Activated CD8-positive, alpha-beta memory T cell treated with anti-CD3 and anti-CD28 coated beads, Interleukin-2, amount 10 ng/mL, durations not matched to agents 7 days and 5 days (primary cell): ENCODE measurements around the gene ATP23. TPM values are rescaled to one million over a fixed set of nuclear protein-coding genes. Genes with fewer than 3 reads are reported as not detected.

ENCODE experiments used
- ATAC-seq: fragments of 150-1000 bp; cut with Tn5 transposase; one replicate; pipeline ENCODE4 v1.10.0; 2021; ENCODE audit warnings: moderate library complexity
- CTCF ChIA-PET: fragments of 350-600 bp; sonication (Branson Sonifier 250); formaldehyde crosslinking; loops from one replicate; lab custom pipeline; 2021; ENCODE audit warnings: antibody characterized with exemption; lab: Charles Lee
- DNase-seq: peaks from one replicate; pipeline ENCODE4 v3.0.0-alpha.2; 2020
- H3K27ac Mint-ChIP-seq: one replicate; pipeline ENCODE4 v1.8.0; 2021; ENCODE audit warnings: mild to moderate bottlenecking, mixed read lengths
- H3K27me3 Mint-ChIP-seq: one replicate; pipeline ENCODE4 v1.8.0; 2021; ENCODE audit warnings: mixed read lengths
- H3K36me3 Mint-ChIP-seq: one replicate; pipeline ENCODE4 v1.8.0; 2021; ENCODE audit warnings: mild to moderate bottlenecking, mixed read lengths
- H3K4me1 Mint-ChIP-seq: one replicate; pipeline ENCODE4 v1.8.0; 2021; ENCODE audit warnings: mixed read lengths
- H3K4me3 Mint-ChIP-seq: one replicate; pipeline ENCODE4 v1.8.0; 2021; ENCODE audit warnings: mild to moderate bottlenecking, moderate library complexity, mixed read lengths
- H3K9me3 Mint-ChIP-seq: one replicate; pipeline ENCODE4 v1.8.0; 2022; ENCODE audit warnings: low read depth, mixed read lengths
- total RNA-seq, 2 experiments: library from RNA; stranded (reverse); gene quantifications; one replicate each; pipeline ENCODE4 v1.2.3, GENCODE V29; 2021

ATP23 gene
- total RNA-seq, 2 experiments from 2014 or later, result 14.8 to 21.0 TPM

DNA sequence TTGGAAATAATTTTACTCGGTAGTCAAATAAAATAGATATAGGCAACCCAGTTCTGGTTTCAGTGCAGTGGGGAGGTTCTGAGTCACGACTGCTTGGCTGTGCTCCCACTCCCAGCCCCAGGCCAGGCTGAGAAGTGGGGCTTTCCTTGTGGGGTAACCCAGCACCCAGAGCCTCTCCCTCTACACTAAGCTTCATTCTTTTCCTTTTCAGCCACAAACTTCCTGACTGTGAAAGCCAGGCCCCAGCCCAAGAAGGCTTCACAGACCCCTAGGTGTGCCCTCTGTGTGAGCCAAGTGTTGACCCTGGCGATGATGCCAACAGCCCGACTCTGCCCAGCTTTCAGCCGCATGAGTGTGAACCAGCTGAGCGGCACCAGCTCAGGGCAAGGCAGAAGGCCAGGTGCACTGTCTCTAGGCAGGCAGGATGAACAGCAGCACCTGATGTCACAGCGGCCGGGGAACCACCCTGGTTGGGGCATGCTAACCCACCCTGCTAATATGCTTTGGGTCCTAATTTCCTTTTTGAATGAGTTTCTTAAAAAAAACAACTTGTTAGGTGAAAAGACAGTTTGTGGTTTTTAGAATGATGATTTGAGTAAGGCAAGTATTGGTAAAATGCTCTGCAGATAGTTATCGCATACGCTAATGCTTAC is 42.2 kb upstream of the ATP23 start:
- CTCF ChIA-PET, result interaction anchor here (0.8 to 7.6 kb wide), 13 partner anchors 11 to 316 kb away, joined by 3 to 56 read pairs (median 4); partner anchors contain the start of genes ATP23, CTDSP2 and TSFM
- peak; percentile 92 for DNase-seq
- H3K4me3 Mint-ChIP-seq, result peak overlapping the region; percentile 47
- ATAC-seq, result peak; percentile 90
- peaks cover 17% of the 10 kb centered on the region for H3K27me3 Mint-ChIP-seq
- H3K27ac Mint-ChIP-seq, result peak overlapping the region; percentile 98
- no peaks in the 10 kb centered on the region for H3K36me3 Mint-ChIP-seq
- no peaks in the 10 kb centered on the region for H3K9me3 Mint-ChIP-seq
- H3K4me1 Mint-ChIP-seq, result peaks cover 45% of the 10 kb centered on the region

DNA sequence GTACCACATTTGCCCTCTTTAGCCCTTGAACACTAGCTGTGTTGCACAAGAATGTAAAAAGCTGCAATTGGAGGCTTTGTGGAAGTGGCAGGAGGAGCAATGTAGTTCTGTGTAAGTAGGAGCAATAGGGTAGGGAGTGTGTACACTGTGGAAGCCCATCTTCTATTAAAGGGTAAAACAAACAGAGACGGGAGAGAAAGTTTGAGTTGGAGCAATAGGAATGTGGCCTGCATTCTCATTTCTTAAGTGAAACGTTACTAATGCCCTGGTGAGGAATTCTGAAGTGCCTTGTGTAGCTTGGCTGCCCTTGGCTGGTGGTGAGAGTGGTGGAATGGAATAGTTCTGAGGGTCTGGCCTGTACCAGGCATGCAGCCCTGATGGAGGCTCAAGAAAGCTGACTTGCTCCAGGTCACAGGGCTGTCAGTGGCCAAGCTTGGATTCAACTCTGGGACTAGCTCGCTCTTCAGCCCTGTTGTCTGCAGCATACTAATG is 38.8 kb upstream of the ATP23 start:
- no peaks in the 10 kb centered on the region for H3K9me3 Mint-ChIP-seq
- peaks cover 15% of the 10 kb centered on the region for H3K27me3 Mint-ChIP-seq
- CTCF ChIA-PET, result interaction anchor here (1.1 to 5.8 kb wide), 12 partner anchors 14 to 147 kb away, joined by 3 to 68 read pairs (median 6); partner anchors contain the start of genes CTDSP2 and MARCHF9
- H3K4me3 Mint-ChIP-seq, result no peak overlapping the region
- peaks cover 32% of the 10 kb centered on the region for H3K4me1 Mint-ChIP-seq
- ATAC-seq, result no peak
- no peaks in the 10 kb centered on the region for H3K36me3 Mint-ChIP-seq
- no peak overlapping the region for H3K27ac Mint-ChIP-seq
- DNase-seq, result no peak

DNA sequence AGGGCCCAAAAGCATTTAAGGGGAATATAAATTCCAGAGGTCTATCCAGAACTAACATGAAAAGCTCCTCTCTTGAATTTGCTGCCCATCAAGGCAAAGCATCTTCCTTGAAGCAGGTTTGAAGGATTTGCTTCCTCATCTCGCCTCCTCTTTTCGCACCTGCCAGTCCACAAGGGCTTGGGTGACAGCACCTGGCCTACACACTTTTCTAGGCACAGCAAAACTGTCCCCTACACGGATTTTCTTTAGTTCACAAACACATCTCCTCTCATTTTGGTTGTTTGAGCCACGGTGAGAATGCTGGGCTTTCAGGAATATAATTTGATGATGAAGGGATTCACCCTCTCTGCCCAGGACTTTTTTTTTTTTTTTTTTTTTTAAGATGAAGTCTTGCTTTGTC is 36.9 kb upstream of the ATP23 start:
- no peak overlapping the region for H3K4me3 Mint-ChIP-seq
- peaks cover 13% of the 10 kb centered on the region for H3K4me1 Mint-ChIP-seq
- no peak overlapping the region for H3K27ac Mint-ChIP-seq
- H3K9me3 Mint-ChIP-seq, result no peaks in the 10 kb centered on the region
- no peak for DNase-seq
- CTCF ChIA-PET, result interaction anchor here (0.7 to 5.8 kb wide), 30 partner anchors 7 to 321 kb away, joined by 3 to 68 read pairs (median 8); partner anchors contain the start of genes CTDSP2, MARCHF9 and TSFM
- no peaks in the 10 kb centered on the region for H3K36me3 Mint-ChIP-seq
- peaks cover 20% of the 10 kb centered on the region for H3K27me3 Mint-ChIP-seq
- no peak for ATAC-seq

DNA sequence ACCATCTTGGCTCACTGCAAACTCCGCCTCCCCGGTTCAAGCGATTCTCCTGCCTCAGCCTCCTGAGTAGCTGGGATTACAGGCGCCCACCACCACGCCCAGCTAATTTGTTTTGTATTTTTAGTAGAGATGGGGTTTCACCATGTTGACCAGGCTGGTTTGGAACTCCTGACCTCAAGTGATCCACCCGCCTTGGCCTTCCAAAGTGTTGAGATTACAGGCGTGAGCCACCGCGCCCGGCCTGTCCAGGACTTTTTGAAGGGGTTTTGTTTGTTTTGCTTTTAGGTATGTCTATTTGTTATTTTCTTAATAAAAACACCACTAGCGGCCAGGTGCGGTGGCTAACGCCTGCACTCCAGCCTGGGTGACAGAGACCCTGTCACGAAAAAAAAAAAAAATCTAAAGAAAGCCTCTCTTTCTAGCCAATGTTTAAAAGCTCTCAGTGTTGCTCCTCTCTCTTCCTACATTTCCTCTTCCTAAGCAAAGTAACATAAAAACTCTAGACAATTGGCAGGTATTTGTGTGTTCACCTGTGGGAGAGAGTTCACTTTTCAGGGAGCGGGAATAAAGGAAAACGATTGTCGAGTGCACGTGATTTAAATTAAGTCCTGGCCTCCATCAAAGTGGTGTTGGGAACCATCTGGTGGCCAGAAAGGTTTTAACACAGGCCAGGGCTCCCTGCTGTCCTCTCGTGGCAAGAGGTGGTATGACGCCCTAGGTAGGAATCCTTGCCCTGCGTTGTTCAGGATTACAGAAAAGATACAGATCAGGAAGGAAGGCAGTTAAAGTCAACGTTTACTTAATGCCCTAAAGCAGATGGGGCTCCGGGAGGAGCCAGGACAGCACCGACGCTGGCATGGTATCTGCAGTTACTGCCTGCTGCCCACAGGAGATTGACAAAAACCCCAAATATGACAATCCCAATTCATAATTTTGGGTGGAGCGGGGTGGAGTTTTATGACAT is 36.2 kb upstream of the ATP23 start:
- Mint-ChIP-seq H3K27ac (no peak overlapping the region), H3K36me3 (no peaks in the 10 kb centered on the region)

DNA sequence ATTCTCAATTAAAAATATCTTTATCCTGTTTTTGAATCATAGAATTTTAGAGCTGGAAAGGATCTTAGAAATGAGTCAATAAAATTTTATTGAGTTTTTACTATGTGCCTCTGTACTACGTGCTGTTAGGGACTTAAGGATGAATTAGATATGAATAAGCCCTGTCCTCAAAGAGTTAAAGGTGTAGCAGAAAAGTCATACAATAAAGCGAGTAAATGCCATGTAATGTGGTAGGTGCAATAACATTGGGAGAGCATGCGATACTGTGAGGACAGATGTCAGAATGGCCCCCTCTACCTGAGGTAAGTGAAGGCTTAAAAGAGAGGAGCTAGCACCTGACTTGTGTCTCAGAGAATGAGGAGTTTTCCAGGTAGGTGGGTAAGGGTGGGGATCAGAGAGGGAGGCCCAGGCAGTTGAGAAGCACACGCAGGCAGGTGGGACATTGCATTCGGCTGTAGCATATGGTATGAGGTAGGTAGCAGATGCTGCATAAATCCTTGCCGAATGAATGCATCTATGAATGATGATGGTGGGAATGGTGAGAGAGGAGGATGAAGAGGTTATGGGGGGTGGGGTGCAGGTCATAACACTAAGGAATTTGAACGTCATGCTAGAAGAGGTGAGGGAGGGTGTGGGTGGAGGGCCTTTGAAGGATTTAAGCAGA is 35.4 kb upstream of the ATP23 start:
- Mint-ChIP-seq H3K27ac (no peak overlapping the region), H3K9me3 (no peaks in the 10 kb centered on the region), H3K4me3 (no peak overlapping the region), H3K36me3 (no peaks in the 10 kb centered on the region), H3K27me3 (peaks cover 25% of the 10 kb centered on the region), H3K4me1 (peaks cover 7% of the 10 kb centered on the region)
- DNase-seq, result no peak
- CTCF ChIA-PET, result interaction anchor here (0.7 to 5.8 kb wide), 27 partner anchors 9 to 161 kb away, joined by 3 to 68 read pairs (median 8); partner anchors contain the start of genes AVIL, CTDSP2, MARCHF9 and TSFM
- no peak for ATAC-seq

More for the DNA sequence above, 36.2 kb upstream of the ATP23 start:
- DNase-seq, result peak; percentile 88
- Mint-ChIP-seq H3K4me3 (no peak overlapping the region), H3K9me3 (no peaks in the 10 kb centered on the region), H3K27me3 (peaks cover 20% of the 10 kb centered on the region), H3K4me1 (peaks cover 8% of the 10 kb centered on the region)
- ATAC-seq, result peak; percentile 97
- CTCF ChIA-PET, result interaction anchor here (0.7 to 5.8 kb wide), 36 partner anchors 8 to 322 kb away, joined by 3 to 68 read pairs (median 6); partner anchors contain the start of genes AVIL, CTDSP2, MARCHF9 and TSFM

DNA sequence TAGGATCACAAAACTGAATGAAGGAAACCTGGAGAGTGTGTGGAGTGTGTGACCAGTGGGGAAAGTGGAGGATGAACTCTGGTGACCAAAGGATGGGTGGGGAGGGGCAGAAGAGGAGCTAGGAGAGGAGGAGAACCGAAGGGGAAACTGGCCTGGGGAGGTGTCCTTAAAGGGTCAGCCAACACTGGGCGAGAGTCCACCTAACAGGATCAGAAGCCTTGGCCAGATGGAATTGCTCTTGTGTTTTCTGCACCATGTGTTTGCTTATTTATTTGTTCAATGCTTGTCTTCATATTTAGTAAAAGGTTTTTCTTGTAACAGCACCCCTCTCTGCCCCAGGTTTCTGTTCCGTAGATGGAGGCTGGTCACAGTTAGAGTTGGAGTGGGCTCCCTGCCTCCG is 34.5 kb upstream of the ATP23 start:
- peaks cover 30% of the 10 kb centered on the region for H3K27me3 Mint-ChIP-seq
- peaks cover 5% of the 10 kb centered on the region for H3K4me1 Mint-ChIP-seq
- CTCF ChIA-PET, result interaction anchor here (0.6 to 4.6 kb wide), 8 partner anchors 13 to 124 kb away, joined by 3 to 46 read pairs (median 6); partner anchors contain the start of gene TSFM
- no peaks in the 10 kb centered on the region for H3K9me3 Mint-ChIP-seq
- H3K27ac Mint-ChIP-seq, result no peak overlapping the region
- no peak for DNase-seq
- ATAC-seq, result no peak
- H3K36me3 Mint-ChIP-seq, result no peaks in the 10 kb centered on the region
- no peak overlapping the region for H3K4me3 Mint-ChIP-seq

DNA sequence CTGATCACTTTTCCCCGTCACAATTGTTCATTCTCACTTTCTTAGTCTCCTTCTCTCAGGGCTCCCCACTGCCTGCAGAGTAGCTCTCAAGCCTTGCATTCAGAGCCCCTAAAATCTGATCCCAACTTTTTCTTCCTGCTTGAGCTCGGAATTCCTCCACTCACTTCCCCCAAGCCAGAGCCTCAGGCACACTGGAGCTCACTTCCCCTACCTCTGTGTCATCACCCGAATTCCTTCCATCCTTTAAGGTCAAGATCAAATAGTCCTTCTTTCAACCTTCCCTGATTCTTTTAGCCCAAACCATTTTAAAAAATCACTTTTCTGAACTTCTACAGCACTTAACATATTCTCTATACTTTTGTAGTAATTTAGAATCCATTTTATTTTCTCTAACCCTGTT is 34.1 kb upstream of the ATP23 start:
- no peak overlapping the region for H3K27ac Mint-ChIP-seq
- H3K9me3 Mint-ChIP-seq, result no peaks in the 10 kb centered on the region
- no peak overlapping the region for H3K4me3 Mint-ChIP-seq
- ATAC-seq, result no peak
- H3K4me1 Mint-ChIP-seq, result peaks cover 5% of the 10 kb centered on the region
- H3K27me3 Mint-ChIP-seq, result peaks cover 30% of the 10 kb centered on the region
- DNase-seq, result no peak
- no peaks in the 10 kb centered on the region for H3K36me3 Mint-ChIP-seq
- CTCF ChIA-PET, result interaction anchor here (0.6 to 4.6 kb wide), 7 partner anchors 19 to 124 kb away, joined by 3 to 46 read pairs (median 4); partner anchors contain the start of gene TSFM

DNA sequence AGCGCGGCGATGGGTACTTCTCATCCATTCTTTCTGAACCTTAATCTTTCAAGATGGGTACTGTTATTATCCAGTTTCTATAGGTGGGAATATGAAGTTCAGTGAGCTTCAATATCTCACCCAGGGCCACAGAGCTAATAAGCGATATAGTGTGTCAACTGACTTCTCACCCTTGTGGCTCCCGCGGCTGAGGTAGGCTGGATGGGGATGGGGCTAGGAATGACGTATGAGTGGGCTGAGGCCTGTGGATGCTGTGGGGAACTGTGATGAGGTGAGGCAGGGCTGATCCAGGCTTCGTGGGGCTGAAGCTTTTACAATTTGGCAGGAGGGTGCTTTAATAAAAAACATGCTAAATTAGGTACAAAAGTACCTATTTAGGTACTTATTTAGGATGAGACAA is 32.9 kb upstream of the ATP23 start:
- Mint-ChIP-seq H3K9me3 (no peaks in the 10 kb centered on the region), H3K27ac (no peak overlapping the region), H3K4me1 (peaks cover 5% of the 10 kb centered on the region), H3K27me3 (peaks cover 30% of the 10 kb centered on the region), H3K4me3 (no peak overlapping the region), H3K36me3 (no peaks in the 10 kb centered on the region)
- DNase-seq (no peak), ATAC-seq (no peak)
- CTCF ChIA-PET, result interaction anchor here (0.8 to 1.9 kb wide), 3 partner anchors 75 to 145 kb away, joined by 3 to 7 read pairs (median 3); no protein-coding TSS in a partner anchor

DNA sequence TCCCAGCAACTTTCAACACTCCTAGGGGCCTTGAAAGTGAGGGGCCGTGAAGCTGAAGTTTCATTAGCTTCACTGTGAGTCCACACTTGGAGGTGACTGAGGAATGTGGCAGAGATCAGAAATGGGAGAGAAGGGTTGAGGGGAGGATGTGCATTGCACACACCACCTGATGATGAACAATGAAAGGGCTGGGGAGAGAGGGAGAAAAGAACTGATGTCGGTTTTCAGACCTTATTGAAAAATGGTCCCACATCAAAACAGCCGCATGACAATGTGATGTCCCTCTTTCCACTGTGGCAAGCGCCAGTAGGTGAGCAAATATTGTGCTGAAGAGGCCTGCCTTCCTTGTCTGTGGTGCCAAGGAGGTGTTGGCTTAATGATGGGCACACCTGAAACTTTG is 32.3 kb upstream of the ATP23 start:
- no peak overlapping the region for H3K27ac Mint-ChIP-seq
- CTCF ChIA-PET, result interaction anchor here (1.0 to 1.5 kb wide), 2 partner anchors 12 to 105 kb away, joined by 3 read pairs; no protein-coding TSS in a partner anchor

DNA sequence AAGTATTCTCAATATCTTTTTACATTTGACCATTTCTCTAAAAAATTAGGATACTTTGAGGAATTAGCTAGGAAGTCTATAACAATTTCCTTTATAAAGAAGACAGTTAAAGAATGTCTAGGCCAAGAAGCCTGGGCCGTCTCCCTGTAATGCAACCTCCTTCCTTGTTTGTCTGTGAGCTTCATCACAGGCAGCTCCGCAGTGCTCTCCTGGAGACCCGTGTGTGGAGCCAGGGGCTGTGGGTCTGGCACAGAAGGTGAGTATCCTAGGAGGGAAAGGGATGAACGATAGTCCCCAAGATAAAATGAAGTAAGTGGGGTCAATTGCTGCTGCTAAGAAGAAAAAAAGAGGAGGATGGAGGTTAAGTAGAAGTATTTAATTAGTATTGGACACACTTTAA is 31.8 kb upstream of the ATP23 start:
- CTCF ChIA-PET, result interaction anchor here (1.5 kb wide), 1 partner anchor 11 kb away, joined by 3 read pairs; no protein-coding TSS in a partner anchor
- peaks cover 5% of the 10 kb centered on the region for H3K4me1 Mint-ChIP-seq
- H3K9me3 Mint-ChIP-seq, result no peaks in the 10 kb centered on the region
- ATAC-seq (no peak), DNase-seq (no peak)
- H3K36me3 Mint-ChIP-seq, result no peaks in the 10 kb centered on the region
- H3K27ac Mint-ChIP-seq, result no peak overlapping the region
- H3K4me3 Mint-ChIP-seq, result no peak overlapping the region
- peaks cover 38% of the 10 kb centered on the region for H3K27me3 Mint-ChIP-seq

More for the DNA sequence above, 32.3 kb upstream of the ATP23 start:
- no peak for DNase-seq
- no peaks in the 10 kb centered on the region for H3K9me3 Mint-ChIP-seq
- no peaks in the 10 kb centered on the region for H3K36me3 Mint-ChIP-seq
- no peak for ATAC-seq
- peaks cover 5% of the 10 kb centered on the region for H3K4me1 Mint-ChIP-seq
- peaks cover 33% of the 10 kb centered on the region for H3K27me3 Mint-ChIP-seq
- no peak overlapping the region for H3K4me3 Mint-ChIP-seq

DNA sequence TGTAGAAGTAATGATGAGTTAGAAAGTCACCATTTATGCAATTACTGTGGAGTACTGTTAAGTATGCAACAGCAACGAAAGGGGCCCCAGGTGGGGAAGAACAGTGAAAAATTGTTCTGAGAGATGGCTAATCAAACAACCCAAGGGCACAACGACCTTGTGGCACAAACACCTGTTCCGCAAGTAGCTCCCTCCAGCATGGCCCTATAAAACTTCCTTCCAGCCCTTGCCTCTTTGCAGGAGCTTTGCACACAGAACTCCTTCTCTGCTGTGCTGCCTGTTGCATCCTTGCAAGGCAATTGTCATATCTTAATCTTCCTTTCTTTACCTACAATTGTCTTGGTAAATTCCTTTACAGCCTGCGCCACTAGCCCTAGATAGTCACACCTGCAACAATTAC is 23.2 kb upstream of the ATP23 start:
- ATAC-seq (no peak), DNase-seq (no peak)
- Mint-ChIP-seq H3K4me1 (no peaks in the 10 kb centered on the region), H3K9me3 (no peaks in the 10 kb centered on the region), H3K36me3 (no peaks in the 10 kb centered on the region), H3K27ac (no peak overlapping the region), H3K27me3 (peaks cover 10% of the 10 kb centered on the region), H3K4me3 (no peak overlapping the region)
- CTCF ChIA-PET, result no interaction called here

DNA sequence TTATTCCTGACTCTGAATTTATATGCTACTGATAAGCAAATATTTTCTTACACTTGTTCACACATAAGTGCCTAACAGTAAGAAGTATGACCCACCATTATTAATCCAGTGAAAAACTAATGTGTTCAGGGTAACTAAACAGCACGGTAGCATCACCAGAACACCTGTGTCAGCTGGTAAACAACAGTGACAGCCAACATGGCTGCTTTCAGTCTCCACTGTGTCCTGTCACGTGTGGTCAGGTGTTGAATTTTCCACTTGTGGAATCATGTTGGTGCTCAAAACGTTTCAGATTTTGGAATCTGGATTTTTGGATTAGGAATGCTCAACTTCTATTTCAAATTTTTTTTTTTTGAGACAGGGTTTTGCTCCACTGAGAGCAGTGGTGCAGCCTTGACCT is 14.3 kb upstream of the ATP23 start:
- Mint-ChIP-seq H3K9me3 (no peaks in the 10 kb centered on the region), H3K4me3 (no peak overlapping the region), H3K27ac (no peak overlapping the region), H3K4me1 (no peaks in the 10 kb centered on the region), H3K27me3 (no peaks in the 10 kb centered on the region), H3K36me3 (peaks cover 4% of the 10 kb centered on the region)
- CTCF ChIA-PET, result interaction anchor here (1.6 kb wide), 1 partner anchor 22 kb away, joined by 4 read pairs; no protein-coding TSS in a partner anchor
- no peak for DNase-seq
- ATAC-seq, result no peak
